GM19455 (cell line): ENCODE results near the gene ARHGAP6.
"Not testable (repeated sequence)": the region's sequence is repeated elsewhere in the genome, so short reads cannot be mapped to it uniquely, and the experiment has no call there.

Source experiments
- ATAC-seq: cut with Tn5 transposase; IDR thresholded peaks from one replicate; pipeline ENCODE4 v1.9.1; 2021; ENCODE audit not compliant: unreplicated experiment

ARHGAP6 gene

DNA sequence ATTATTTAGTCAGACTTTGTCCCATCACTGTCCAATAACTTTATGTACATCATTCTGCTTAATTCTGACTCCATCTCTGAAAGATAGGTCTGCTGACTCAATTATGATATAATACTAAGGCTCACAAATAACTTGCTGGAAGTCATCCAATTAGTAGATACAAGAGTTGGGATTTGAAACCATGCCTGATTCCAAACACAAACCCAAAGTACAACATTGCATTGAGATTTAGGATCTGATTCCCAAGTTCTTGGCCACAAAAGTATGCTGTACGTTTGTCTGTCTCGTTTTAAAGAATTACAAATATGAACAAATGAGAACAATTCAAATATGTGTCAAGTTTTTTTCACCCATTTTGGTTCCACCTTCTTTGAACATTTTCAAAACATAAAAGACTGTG, 263.8 kb downstream of the ARHGAP6 start:
- no peak for ATAC-seq

DNA sequence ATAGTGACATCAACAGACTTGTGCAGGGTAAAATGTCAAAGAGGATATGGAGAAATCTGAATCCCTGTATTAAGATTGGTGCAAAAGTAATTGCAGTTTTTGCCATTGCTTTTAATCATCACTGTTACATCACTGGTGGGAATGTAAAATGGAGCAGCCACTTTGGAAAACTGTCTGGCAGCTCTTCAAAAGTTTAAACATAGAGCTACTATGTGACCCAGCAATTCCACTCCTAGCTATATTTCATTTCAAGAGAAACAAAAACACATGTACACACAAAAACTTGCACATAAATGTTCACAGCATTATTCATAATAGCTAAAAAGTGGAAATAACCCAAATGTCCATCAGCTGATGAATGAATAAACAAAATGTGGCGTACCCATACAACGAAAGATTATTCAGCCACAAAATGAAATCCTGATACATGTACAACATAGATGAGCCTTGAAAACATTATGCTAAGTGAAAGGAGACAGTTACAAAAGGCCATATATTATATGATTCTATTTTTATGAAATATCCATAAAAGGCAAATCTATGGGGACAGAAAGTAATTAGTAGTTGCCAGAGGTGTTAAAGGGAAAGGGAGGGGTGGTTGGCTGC, 266.1 kb downstream of the ARHGAP6 start:
- ATAC-seq = no peak

DNA sequence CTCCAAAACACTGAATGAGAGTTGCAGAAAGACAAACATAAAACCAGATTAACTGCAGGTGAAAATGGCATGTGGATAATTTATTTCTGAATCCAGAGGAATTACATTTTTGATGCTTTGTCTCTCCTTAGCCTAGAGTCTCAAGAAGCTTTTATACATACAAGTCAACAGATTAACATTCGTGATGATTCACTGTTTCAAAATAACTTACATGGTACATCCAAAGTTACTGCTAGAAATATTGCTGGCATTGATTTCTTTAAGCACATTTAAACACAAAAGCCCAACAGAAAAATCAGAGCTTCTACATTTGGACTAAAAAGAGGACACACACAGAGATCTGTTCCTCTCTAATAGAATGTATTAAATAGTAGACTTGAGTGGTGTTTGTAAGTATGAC, 266.9 kb downstream of the ARHGAP6 start:
- no peak for ATAC-seq

DNA sequence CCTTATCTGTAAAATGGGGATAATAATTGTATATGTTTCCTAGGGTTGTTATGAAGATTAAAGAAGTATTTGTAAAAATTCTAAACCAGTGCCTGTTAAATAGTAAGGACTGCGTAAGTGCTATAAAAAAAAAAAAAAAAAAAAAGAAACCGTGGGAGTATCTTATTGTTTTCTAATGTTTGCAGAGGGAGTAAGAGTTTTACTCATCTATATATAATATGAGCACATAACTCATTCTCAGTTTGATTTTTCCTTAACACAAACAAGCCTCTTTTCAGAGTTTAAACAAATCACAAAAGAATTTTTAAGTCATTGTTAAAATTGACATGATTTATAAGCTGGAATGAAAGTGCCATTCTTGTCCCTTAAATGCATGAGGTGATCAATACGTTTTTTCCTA, 267.6 kb downstream of the ARHGAP6 start:
- ATAC-seq = no peak

DNA sequence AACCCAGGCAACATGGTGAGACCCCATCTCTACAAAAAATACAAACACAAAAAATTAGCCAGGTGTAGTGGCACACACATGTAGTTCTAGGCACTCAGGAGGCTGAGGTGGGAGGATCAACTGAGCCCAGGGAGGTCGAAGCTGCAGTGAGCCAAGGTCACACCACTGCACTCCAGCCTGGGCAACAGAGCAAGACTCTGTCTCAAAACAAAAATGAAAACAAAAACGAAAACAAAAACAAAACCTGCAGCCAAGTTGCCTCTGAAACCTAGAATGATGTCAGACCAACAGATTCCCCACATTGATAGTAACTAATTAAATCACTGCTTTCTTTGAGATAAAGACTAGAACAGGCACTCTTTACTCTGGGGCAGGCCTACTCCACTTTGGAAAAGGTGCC, 268.0 kb downstream of the ARHGAP6 start:
- ATAC-seq = peak; percentile 66

DNA sequence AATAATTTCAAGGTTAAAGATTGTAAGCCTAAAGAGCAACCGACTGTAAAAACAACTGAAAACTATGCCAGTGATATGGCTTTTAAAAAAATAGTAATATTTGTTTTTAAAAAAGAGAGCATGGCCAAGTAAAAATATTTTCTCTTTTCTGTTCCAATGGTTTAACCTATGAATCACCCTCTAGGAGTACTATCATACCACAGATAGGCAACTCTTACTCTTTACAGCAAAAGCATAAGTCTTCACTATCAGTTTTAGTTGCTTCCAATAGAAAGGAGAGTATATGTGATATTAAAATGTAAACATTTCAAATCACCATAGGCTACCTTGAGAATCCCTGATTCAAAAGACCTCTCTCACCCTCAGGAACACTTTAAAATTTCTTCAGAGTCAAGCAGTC, 269.9 kb downstream of the ARHGAP6 start:
- no peak for ATAC-seq

DNA sequence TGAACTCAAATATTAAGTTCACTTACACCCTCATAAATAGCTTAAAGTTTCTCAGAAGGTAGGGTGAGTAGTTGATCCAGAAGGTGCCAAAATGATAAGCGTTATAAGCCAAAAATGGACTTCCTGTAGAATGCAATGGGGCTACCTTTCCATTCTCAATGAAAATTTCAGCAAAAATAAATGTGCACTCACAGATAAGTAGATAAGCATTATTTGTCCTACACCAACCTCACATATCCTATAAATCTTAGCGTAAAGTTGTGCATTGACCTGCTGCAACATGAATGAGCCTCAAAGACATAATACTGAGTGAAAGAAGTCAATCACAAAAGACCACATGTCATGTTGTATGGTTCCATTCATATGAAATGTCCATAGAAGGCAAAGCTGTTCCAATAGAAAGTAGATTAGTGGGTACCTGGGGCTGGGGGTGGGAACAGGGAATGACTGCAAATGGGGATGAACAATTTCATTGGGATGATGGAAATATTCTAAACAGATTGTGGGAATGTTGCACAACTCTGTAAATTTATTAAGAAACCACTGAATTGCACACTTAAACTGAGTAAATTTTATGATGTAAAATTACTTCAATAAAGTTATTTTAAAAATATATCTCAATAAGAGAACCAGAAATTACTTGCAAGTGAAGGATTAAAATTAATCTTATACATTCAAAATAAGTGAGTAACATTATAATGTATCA, 271.6 kb downstream of the ARHGAP6 start:
- no peak for ATAC-seq

DNA sequence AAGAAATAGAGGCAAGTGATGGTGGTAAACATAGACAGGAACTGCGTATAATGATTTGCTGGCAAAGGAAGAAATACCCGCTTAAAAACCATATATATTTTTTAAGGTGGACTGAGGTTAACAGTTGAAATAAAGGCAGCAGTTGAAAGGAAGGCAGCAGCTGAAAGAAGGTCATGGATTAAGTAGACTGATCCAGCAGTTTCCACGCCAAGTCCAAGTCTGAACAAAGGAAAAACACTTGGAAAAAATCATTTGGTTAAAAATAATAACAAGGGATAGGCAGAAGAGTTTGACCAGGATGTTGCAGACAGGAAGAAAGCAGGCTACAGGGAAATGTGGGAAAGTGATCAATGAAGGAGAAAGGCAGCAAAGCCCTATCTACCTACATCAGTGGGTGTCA, 278.9 kb downstream of the ARHGAP6 start:
- ATAC-seq = no peak

DNA sequence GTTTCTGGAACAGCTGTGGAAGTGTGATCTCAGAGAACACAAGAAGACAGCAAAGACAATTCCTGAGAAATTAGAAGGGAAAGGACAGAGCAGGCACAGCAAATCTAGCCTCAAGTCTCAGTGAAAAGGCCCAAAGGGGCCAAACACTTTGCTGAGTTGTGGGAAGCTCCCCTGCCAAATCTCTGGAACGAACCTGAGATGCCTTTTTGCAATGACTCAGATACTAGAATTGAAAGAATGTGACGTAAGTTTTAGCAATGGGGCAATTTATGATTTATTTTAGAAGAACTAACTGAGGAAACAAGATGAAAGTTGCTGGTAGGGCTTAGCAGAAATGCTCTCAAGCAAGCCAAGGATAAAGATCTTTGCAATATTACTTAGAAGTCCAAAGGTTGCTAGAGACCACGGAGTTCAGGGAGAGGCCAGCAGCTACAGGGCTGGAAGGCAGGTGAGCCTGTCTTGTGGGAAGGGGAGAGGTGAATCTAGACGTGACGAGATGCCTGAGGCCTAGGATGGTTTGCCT, 279.7 kb downstream of the ARHGAP6 start:
- ATAC-seq = no peak

DNA sequence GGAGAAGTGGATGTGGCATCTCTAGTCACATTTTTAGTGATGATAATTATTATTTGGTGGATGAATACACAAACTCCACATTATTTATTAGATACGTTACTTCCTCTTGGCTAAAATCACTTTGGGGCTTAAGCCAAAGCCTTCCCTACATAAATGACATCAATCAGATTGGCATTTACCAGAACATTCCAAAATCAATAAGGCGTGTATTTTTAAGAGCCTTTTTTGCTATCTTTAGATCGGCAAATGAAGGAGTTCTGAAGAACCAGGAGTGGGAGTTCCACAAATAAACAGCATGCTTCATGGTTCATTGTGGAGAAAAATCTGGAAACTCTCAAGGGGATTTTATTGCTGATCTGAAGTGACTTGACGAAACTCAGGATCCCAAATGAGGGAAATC, 282.8 kb downstream of the ARHGAP6 start:
- no peak for ATAC-seq

DNA sequence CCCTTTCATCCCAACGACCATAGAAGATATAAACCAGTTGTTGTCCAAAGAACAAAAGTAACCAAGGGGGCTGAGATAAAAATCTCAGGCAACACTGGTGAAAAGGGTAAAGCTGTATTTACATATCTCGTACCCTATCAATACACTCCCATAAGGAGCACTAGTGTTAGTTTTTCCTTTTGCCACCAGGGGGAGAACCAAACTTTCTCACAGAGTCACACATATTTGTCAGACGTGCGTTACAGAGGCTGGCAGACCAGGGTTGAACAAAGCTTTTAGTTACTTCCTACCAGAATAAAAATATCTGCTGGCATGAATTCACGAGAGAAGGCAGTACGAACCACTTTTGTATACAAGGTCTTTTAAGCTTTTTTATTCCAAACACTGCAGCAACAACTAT, 284.3 kb downstream of the ARHGAP6 start:
- ATAC-seq = peak; percentile 73

DNA sequence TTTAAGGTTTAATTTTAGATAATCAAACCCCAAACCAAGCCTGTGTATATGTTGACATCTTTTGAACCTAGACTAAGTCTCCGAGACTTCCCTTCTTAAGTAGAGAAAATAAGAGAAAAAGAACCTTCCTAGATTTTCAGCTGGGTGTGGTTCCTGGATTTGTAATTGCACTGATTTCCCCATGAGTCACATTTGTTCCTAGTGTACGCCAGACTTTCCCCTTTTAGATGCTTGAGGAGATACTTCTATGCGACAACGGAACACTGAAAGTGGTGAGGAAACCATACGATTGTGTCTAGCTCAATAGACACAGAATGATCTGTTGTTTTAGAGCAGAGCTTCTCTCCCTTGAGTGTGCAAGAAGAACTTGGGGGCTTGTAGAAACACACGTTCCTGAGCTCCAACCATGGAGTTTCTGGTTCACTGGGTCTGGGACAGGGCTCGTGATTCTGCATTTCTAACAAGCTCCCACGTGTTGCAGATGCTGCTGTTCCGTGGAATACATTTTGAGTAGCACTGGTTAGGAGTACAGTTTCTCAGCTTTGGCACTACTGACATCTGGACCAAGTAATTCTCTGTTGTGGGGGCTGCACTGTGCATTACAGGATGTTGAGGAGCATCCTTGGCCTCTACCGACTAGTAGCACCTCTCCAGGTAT, 285.4 kb downstream of the ARHGAP6 start:
- ATAC-seq = no peak

DNA sequence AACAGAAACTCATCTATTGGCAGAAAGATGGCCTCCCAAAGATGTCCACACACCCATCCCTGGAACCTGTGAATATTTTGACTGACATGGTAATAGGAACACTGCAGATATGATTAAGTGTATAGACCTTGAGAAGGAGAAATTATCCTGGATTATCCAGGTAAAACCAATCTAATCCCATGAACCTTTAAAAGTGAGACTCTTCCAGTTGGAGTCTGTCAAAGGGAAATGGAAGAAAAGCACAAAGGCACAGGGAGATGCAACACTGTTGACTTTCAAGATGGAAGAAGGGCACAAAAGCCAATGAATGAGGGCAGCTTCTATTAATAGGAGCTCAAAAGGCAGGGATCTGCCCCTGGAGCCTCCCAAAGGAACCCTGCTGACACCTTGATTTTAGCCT, 289.6 kb downstream of the ARHGAP6 start:
- ATAC-seq = no peak

DNA sequence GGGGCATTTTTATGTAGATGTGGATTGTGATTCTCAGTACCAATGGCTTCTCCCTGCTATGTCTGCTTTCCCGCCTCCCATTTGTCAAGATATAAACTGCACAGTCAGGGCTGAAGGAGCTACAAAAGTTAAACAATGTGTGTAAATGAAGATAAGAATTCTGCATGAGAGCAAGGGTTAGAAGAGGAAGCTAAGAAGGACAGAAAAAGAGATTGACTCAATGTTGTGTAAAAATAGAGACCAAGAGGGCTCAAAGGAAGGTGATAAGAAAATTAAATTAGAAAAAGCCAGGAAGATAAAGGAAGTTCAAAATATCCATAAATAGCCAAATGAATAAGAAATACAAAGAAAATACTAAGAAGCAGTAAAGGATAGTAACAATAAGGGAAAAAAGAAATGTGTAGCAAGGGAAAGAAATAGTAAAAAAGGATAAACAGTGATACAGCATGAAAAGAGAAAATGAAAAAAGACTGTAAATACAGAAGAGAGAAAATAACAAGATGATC, 290.1 kb downstream of the ARHGAP6 start:
- no peak for ATAC-seq

DNA sequence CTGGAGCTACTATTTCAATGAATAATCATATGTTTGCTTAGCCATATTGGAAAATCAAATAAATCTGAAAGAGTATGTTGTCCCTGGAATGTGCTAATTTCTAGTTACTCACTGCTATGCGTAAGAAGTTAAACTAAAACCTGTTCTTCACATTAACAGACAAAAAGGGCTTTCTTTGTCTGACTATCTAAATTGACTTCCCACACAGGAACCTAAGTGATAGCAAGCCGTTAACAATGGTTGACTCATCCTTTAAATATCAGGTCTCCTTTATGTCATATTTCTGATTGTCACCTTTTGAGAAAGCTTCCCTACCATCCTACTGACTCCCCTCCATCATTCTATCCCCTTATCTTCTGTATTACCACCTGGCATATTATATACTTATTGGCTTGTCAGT, 291.1 kb downstream of the ARHGAP6 start:
- ATAC-seq = no peak

DNA sequence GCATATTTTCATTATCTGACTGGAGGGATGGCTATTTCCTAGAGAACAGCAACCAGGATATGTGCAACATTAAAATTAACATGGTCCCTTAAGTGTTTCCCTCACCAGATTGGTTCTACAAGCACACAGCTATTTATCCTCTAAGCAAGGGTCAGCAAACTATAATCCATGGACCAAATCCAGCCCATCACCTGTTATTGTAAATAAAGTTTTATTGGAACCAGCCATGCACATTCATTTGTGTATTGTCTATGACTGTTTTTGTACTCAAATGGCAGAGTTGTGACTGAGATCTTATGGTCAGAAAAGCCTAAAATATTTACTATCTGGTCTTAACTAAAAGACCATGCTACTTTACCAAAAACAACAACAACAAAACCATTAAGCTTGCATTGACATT, 294.6 kb downstream of the ARHGAP6 start:
- no peak for ATAC-seq

DNA sequence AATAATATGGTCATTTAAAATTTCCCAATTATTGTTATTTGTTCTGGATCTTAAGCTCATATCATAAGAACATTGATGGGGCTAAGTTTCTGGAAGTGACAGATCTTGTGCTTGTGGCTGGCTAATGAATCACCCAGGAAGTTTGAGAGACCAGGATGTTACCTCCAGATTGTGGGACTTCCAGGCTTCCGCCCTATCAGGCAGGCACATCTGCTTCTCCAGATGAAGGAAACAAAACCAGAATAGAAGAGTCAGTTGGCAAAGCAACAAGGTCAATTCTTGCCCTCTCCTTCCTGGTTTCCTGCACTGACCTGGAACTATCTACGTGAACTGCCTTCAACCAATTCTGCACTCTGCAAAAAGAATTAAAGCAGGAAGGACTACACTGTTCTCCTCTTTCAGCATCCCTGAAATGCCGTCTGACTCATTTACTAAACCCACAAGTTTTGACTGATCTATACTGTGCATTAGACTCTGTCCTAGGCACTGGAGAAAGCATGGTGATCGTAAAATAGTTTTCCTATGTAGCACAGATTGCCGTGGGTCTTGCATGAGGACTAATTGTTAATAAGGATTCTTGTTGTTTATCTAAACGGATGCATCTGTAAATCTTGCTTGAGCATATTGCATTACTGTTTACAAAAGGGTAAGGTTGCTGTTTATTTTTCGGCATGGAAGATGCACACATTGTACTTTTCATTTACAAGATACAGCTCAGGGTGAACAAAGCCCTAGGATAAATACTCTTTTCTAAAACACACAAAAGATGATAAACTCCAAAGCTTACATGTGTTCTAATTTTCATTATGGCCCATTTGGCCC, 297.9 kb downstream of the ARHGAP6 start:
- no peak for ATAC-seq

DNA sequence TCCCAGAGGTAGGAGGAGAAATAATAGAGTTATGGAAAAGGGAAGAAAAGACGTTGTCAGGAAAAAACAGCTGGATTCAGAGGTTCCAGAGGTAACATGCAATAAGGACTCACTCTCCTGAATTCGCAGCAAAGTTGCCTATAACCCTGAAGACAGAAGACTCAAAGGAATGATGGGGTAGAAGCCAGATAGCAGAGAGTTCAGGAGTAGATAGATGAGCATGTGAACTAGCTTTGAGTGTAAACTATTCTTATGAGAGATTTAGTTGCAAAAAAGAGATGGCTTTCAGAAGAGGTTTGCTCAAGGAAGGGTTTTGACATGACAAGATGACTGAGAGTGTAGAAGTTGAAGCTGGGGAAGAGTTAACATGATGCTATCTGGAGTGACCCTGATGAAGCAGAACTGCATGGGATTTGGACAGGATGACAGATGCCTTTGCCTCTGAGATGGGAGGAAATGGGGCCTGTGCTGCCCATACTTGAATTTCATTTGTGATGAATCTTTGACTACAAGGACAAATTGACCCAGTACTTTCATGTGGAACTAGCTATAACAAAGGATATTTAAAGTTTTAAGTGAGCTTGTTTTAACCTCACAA, 298.6 kb downstream of the ARHGAP6 start:
- no peak for ATAC-seq

DNA sequence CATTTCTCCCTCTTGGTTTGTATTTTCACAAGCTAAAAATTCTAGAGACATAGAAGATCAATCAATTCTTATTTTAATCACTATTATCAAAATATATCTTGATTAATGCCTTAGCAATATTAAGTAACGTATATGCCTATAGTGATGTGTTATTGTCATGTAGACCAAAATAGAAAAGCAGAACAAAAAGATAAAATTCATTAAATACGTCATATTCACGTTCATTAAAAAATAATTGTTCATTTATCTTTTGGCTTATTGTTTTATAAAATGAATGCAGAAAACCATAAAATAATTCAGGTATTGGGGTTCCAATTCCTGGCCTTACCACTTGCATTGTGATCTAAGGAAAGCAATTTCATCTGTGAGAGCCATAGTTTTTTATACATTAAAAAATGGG, 300.3 kb downstream of the ARHGAP6 start:
- ATAC-seq = no peak

DNA sequence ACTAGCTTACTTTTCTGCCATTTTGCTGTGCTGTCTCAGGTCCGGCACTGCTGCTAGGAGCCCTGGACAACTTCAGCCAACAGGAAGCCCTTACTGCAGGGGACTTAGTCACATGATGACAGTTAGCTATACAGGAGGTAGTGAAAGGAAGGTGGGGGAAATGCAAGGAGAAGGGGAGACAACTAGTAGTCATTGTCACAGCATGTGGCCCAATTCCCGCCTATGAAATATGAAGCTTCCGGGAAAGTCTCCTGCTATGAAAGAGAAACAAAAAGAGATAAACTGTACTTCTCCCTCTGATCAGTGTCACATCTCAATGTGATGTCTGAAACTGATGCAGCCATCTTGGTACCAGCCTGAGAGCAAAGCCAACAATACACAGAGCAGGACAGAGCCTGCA, 300.9 kb downstream of the ARHGAP6 start:
- no peak for ATAC-seq

DNA sequence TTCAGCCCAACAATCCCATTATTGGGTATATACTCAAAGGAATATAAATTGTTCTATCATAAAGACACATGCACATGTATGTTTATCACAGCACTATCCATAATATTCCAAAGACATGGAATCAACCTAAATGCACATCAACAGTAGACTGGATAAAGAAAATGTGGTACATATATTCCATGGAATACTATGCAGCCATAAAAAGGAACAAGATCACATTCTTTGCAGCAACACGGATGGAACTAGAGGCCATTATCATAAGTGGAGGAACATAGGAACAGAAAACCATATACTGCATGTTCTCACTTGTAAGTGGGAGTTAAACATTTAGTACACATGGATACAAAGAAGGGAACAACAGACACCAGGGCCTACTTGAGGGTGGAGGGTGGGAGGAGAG, 301.9 kb downstream of the ARHGAP6 start:
- not testable (repeated sequence) for ATAC-seq
